ENCODE measurements around the gene TBC1D9B. TPM values are rescaled to one million over a fixed set of nuclear protein-coding genes. Genes with fewer than 3 reads are reported as not detected.

The TBC1D9B gene
- total and polyA plus RNA-seq, 2 experiments from 2014 or later = 77.0 to 97.3 TPM

DNA sequence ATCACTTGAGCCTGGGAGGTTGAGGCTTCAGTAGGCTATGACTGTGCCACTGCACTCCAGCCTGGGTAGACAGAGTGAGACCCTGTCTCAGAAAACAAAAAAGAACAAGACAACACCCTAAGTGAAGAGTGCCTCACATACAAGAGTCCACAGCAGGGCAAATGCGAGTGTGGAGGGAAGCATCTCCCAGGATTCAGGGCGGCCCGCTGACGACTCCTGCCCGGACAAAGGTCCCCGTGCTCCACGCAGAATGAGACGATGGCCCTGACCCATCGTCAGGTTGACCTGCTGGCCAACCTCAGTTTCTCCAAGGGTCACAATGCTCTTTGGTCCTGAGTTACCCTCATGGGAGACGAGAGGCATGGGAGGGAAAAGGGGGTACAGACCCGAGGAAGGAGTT lies 67.4 kb downstream of the TBC1D9B start:
- no peaks in the 10 kb centered on the region for H3K79me2 ChIP-seq
- 93% methylated on average over 11 of the region's 11 CpGs for WGBS (ENCODE audit: low lambda C conversion rate, missing lambda C conversion rate)
- H3K4me2 ChIP-seq = no peak overlapping the region
- no peaks in the 10 kb centered on the region for H3K9me2 ChIP-seq (replicated peaks; ENCODE audit: insufficient read depth)
- peaks cover 9% of the 10 kb centered on the region for H4K20me1 ChIP-seq (ENCODE audit: insufficient read depth, poor library complexity, severe bottlenecking)
- no peak overlapping the region for H3K27ac ChIP-seq
- no peak overlapping the region for H2AFZ ChIP-seq
- H3K4me3 ChIP-seq = no peak overlapping the region
- H3K4me1 ChIP-seq (ENCODE audit: insufficient read depth) = no peaks in the 10 kb centered on the region
- peaks cover 5% of the 10 kb centered on the region for H3K36me3 ChIP-seq (replicated peaks; ENCODE audit: insufficient read depth, low read depth)
- H3K27me3 ChIP-seq = no peaks in the 10 kb centered on the region
- TF ChIP-seq EZH2 (IDR thresholded peaks at IDR 0.05; ENCODE audit: borderline replicate concordance) (no peak), EZH2phosphoT487 (IDR thresholded peaks at IDR 0.05; ENCODE audit: low read depth, severe bottlenecking, unreplicated experiment) (no peak)
- TF ChIP-seq, protein P1, sequence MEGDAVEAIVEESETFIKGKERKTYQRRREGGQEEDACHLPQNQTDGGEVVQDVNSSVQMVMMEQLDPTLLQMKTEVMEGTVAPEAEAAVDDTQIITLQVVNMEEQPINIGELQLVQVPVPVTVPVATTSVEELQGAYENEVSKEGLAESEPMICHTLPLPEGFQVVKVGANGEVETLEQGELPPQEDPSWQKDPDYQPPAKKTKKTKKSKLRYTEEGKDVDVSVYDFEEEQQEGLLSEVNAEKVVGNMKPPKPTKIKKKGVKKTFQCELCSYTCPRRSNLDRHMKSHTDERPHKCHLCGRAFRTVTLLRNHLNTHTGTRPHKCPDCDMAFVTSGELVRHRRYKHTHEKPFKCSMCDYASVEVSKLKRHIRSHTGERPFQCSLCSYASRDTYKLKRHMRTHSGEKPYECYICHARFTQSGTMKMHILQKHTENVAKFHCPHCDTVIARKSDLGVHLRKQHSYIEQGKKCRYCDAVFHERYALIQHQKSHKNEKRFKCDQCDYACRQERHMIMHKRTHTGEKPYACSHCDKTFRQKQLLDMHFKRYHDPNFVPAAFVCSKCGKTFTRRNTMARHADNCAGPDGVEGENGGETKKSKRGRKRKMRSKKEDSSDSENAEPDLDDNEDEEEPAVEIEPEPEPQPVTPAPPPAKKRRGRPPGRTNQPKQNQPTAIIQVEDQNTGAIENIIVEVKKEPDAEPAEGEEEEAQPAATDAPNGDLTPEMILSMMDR (IDR thresholded peaks at IDR 0.05; ENCODE audit: poor library complexity) = no peak
- DNase-seq (ENCODE audit: low spot score) = no peak
- peaks cover 8% of the 10 kb centered on the region for H3K9me3 ChIP-seq (ENCODE audit: low read depth)

DNA sequence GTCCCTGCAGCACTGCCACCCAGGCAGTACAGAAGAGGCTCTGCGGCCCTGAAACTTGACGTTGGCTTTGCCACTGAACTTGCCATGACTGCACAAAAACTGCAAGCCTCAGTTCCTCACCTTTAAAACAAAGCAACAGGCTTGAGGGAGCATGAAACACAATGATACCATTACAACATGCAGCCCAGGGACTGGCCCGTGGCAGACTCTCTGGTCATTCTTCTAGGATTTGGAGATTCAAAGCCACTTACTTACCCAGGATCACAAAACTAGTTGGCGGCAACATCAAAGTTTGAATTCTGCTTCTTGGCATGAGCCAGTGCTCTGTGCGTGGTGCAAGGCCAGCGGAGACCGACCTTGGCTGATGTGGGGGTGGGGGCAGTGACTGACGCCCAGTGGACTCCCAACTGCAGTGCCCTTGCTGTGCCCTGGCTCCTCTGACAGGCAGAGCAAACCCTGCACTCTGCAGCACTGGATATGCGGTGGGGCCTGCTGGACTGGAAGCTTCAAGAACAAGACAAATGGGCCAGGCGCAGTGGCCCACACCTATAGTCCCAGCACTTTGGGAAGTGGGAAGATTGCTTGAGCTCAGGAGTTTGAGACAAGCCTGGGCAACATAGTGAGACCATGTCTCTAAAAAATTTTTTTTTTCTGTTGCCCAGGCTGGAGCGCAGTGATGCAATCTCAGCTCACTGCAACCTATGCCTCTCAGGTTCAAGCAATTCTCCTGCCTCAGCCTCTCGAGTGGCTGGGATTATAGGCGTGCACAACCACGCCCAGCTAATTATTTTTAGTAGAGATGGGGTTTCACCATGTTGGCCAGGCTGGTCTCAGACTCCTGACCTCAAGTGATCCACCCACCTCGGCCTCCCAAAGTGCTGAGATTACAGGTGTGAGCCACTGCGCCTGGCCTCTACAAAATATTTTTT lies 68.1 kb downstream of the TBC1D9B start:
- peak overlapping the region; percentile 20 for H3K27ac ChIP-seq
- H4K20me1 ChIP-seq (ENCODE audit: insufficient read depth, poor library complexity, severe bottlenecking) = peaks cover 9% of the 10 kb centered on the region
- no peak overlapping the region for H3K4me3 ChIP-seq
- peaks cover under 1% of the 10 kb centered on the region for H3K9me3 ChIP-seq (ENCODE audit: low read depth)
- 91% methylated on average over 16 of the region's 16 CpGs for WGBS (ENCODE audit: low lambda C conversion rate, missing lambda C conversion rate)
- DNase-seq (ENCODE audit: low spot score) = peak; percentile 44
- H3K27me3 ChIP-seq = no peaks in the 10 kb centered on the region
- H3K4me2 ChIP-seq = no peak overlapping the region
- peaks cover 5% of the 10 kb centered on the region for H3K36me3 ChIP-seq (replicated peaks; ENCODE audit: insufficient read depth, low read depth)
- H3K4me1 ChIP-seq (ENCODE audit: insufficient read depth) = no peaks in the 10 kb centered on the region
- TF ChIP-seq EZH2 (IDR thresholded peaks at IDR 0.05; ENCODE audit: borderline replicate concordance) (no peak), EZH2phosphoT487 (IDR thresholded peaks at IDR 0.05; ENCODE audit: low read depth, severe bottlenecking, unreplicated experiment) (no peak)
- TF ChIP-seq, protein P1 (IDR thresholded peaks at IDR 0.05; ENCODE audit: poor library complexity) = no peak
- H2AFZ ChIP-seq = no peak overlapping the region
- H3K79me2 ChIP-seq = no peaks in the 10 kb centered on the region
- no peaks in the 10 kb centered on the region for H3K9me2 ChIP-seq (replicated peaks; ENCODE audit: insufficient read depth)

DNA sequence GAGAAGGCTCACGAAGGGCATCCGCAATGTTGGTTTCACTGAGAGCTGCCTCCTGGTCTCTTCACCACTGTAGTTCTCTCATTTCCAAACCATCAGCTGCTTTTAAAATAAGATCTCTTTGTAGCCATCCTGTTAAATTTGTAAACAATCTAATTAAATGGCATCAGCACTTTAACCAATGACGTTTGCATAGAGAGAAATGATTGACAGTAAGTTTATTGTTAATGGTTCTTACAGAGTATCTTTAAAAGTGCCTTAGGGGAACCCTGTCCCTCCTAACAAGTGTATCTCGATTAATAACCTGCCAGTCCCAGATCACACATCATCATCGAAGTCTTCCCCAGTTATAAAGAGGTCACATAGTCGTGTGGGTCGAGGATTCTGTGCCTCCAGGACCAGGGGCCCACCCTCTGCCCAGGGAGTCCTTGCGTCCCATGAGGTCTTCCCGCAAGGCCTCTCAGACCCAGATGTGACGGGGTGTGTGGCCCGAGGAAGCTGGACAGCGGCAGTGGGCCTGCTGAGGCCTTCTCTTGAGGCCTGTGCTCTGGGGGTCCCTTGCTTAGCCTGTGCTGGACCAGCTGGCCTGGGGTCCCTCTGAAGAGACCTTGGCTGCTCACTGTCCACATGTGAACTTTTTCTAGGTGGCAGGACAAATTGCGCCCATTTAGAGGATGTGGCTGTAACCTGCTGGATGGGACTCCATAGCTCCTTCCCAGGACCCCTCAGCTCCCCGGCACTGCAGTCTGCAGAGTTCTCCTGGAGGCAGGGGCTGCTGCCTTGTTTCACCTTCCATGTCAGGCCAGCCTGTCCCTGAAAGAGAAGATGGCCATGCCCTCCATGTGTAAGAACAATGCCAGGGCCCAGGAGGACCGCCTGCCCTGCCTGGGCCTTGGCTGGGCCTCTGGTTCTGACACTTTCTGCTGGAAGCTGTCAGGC lies 70.4 kb downstream of the TBC1D9B start:
- no peaks in the 10 kb centered on the region for H3K9me3 ChIP-seq (ENCODE audit: low read depth)
- H4K20me1 ChIP-seq (ENCODE audit: insufficient read depth, poor library complexity, severe bottlenecking) = peaks cover 19% of the 10 kb centered on the region
- peak overlapping the region; percentile 37 for H3K27ac ChIP-seq
- no peaks in the 10 kb centered on the region for H3K27me3 ChIP-seq
- H3K4me2 ChIP-seq = no peak overlapping the region
- no peak for DNase-seq (ENCODE audit: low spot score)
- H3K9me2 ChIP-seq (replicated peaks; ENCODE audit: insufficient read depth) = no peaks in the 10 kb centered on the region
- 94% methylated on average over 15 of the region's 15 CpGs for WGBS (ENCODE audit: low lambda C conversion rate, missing lambda C conversion rate)
- H3K4me3 ChIP-seq = no peak overlapping the region
- no peaks in the 10 kb centered on the region for H3K79me2 ChIP-seq
- TF ChIP-seq, protein P1 (IDR thresholded peaks at IDR 0.05; ENCODE audit: poor library complexity) = no peak
- no peak for TF ChIP-seq EZH2 (IDR thresholded peaks at IDR 0.05; ENCODE audit: borderline replicate concordance)
- no peak for TF ChIP-seq EZH2phosphoT487 (IDR thresholded peaks at IDR 0.05; ENCODE audit: low read depth, severe bottlenecking, unreplicated experiment)
- peaks cover 10% of the 10 kb centered on the region for H3K36me3 ChIP-seq (replicated peaks; ENCODE audit: insufficient read depth, low read depth)
- H2AFZ ChIP-seq = no peak overlapping the region
- H3K4me1 ChIP-seq (ENCODE audit: insufficient read depth) = no peaks in the 10 kb centered on the region

Data from hepatocyte (in vitro differentiated cells).